Brain pericyte (primary cell): ENCODE results near the gene TMEM50A.
"Not testable (repeated sequence)": the region's sequence is repeated elsewhere in the genome, so short reads cannot be mapped to it uniquely, and the experiment has no call there.

Experiments
- DNase-seq: peaks from one replicate; pipeline ENCODE4 v3.0.0-alpha.2; 2012; ENCODE audit warnings: low read depth, low spot score

TMEM50A gene

DNA sequence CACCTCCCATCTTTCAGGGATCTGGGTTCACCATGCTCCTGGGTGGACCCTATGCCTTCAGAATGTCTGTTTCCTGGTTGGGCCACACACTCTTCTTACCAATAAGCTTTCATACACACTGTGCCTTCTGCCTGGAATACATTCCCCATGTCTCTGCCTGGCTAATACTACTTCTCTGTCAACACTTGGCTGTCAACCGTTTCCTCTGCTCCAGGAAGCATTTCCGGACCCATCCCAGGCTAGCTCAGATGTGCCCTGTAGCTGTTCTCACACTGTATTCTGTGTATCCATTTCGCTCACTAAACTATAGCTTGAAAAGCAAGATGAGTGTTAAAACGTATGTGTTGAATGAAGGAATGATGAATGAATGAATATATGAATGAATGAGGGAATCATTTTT lies 49.0 kb downstream of the TMEM50A start:
- not testable (repeated sequence) for DNase-seq

DNA sequence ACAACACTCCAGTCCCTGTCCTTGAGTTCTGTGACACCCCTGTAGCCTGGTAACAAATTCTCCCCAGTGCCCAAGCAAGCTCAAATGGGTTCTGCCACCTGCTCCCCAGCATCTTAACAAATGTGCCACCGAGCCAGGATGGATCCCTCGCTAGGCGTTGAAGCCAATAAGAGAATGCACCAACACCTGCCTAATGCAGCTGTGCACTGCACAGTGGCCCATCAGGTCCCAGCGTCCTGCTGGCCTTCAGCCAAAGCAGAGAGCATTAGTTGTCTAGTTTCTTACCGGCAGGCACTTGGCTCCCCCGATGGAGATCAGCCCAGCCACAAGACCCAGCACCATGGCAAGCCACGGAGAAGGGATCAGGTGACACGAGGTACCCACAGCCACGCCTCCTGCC lies 50.6 kb downstream of the TMEM50A start:
- not testable (repeated sequence) for DNase-seq

DNA sequence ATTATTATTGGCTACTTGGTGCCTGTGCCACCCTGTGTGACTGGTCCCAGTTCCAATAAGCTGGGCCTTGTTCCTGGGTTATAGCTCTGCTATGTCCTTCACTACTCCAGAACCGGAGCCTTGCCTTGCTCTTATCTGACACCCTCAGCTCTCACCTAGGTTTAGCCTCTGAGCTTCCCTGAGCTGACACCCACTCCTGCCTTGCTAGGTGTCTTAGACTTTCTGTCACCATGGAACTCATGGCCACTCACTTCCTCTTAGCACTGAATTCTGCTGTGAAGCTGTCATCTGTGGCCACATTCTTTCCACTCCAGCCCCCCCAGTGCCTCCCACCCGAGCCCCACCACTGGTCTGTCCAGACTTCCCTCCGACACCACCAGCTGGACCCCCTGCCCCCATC lies 51.6 kb downstream of the TMEM50A start:
- DNase-seq, result not testable (repeated sequence)

DNA sequence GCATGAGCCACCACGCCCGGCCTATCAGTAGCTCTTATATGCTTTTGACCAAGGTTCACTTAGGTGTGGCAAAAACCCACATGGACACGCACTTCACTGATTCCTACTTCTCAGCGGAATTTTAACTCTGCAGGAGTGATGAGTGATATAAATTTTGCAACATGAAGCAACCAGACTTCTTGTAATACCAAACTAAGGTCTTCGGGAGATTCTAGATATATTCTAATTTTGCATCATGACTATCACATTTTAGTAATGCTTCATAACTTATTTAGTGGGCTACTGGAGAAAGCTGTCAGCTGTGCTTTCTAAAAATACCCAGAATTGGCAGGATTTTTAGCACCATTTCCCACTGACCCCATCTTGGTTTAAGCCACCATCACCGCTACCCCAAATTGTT lies 54.7 kb downstream of the TMEM50A start:
- DNase-seq, result no peak

DNA sequence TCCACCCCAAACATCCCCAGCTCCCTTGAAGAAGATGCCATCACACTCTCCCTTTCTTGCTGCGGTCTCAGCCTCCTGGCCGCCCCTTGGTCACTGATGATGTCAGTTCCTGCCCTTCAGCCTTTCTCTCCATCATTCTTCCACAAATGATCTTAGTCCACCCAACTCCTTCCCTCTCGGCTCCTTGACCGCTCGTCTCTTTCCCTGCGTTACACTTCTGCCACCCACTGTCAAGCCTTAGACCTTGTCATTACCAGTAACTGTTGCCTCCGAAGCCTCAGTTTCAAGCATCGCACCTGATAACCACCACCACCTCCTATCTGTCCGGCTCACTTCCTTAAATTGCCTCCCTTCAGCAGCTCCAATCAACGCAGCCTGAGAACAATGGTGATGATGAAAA lies 59.4 kb downstream of the TMEM50A start:
- not testable (repeated sequence) for DNase-seq

DNA sequence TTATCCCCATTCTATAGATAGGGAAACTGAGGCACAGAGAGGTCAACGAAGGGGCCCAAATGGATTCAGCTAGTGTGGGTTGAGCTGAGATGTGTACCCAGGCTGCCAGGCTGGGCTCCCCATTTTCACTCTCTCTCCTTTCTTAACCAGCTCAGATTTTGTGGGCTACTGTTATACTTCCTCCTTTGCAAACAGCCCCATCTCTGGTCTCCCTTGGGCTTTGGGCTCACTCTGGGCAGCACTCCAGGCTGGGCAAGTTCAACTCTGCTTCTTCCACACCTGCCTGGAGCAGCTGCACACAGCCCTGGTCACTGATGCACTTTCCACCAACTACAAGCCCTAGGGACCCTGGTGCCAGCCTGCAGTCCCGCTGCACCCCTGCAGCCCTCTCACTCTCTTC lies 59.9 kb downstream of the TMEM50A start:
- not testable (repeated sequence) for DNase-seq

DNA sequence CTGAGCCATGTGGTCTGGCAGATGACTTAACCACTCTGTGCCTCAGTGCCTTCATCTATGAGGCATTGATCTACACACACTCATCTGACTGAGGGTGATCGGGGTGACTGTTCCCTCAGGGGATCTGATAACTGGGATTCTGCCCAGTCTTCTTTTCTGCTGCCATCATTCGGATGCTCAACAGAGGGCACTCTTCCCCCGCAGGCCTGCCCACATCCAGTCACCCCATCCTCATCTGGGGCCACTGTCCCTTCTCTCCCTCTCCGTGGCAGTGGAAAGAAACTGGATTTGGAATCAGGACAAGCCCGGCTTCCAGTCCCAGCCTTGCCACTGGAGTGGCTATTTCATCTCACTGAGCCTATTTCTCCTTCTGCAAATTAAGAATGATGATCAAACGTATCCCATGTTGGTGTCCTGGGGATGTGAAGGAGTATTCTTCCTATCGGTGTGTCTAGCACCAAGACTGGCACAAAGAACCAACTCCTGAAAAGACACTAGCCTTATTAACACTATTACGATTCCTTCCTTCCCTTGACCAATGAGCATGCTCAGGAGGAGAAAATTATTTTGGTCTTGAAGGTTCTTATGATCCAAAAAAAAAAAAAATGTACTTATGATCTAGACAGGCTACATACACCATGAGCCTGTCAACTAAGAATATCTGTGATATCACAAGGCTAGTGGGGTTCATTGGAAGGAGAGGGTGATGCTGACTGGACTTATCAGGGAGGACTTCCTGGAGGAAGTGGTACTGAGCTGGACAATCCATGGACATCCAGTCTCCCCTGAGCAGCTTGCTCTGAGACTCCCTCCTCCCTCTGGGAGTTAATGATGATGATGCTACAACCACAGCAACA lies 65.0 kb downstream of the TMEM50A start:
- not testable (repeated sequence) for DNase-seq

DNA sequence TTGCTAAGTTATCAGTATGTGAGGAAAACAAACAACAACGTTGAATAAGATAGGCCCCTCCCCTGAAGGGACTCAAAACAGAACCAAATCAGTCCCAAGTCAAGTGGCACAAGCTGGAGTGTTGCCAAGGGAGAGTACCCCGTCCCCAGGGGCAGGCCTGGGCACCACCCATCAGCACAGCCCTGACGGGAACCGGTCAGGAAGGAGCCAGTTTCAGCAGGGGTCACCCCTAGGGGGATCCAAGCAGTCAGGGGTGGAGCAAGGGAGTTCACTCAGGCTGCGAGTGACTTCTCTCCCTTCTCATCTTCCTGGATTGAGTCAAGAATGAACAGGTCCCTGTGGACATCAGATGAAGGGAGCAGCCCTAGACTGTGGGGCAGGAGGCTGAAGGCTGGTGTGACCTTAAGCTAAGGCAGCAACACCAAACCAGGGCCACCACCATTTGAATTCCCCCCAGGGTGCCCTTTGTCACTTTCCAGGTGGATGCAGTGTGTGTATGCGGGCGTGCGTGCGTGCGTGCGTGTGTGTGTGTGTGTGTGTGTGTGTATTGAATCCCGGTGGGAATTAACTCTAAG lies 67.7 kb downstream of the TMEM50A start:
- not testable (repeated sequence) for DNase-seq

DNA sequence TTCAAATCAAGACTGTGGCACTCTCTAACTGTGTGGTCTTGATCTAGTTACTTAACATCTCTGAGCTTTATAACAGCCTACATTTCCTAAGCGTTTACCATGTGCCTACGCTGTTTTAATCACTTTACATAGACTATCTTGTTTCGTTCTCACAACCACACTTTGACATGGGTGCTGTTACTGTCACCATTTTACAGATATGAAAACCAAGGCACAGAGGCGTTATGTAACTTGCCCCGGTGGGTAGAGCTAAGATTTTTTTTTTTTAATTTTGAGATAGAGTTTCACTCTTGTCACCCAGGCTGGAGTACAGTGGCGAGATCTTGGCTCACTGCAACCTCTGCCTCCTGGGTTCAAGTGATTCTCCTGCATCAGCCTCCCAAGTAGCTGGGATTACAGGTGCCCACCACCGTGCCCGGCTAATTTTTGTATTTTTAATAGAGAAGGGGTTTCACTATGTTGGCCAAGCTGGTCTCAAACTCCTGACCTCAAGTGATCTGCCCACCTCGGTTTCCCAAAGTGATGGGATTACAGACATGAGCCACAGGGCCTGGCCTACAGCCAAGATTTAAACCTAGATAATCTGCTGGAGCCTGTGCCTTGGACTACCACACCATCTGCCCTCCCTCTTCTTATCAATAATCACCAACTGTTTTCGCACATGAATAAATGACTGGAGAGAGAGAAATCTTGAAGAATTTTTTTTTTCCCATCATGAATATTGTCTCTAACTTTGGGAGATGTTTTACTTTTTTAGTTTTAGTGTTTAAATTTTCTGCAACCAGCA lies 71.7 kb downstream of the TMEM50A start:
- DNase-seq, result not testable (repeated sequence)
